ENCODE data around the gene NFS1. TPM values are rescaled to one million over a fixed set of nuclear protein-coding genes. Genes with fewer than 3 reads are reported as not detected.
"Not testable (repeated sequence)": the region's sequence is repeated elsewhere in the genome, so short reads cannot be mapped to it uniquely, and the experiment has no call there.

The NFS1 gene
- total and polyA plus RNA-seq, 4 experiments from 2014 or later = 6.3 to 33.6 (median 29.3) TPM

DNA sequence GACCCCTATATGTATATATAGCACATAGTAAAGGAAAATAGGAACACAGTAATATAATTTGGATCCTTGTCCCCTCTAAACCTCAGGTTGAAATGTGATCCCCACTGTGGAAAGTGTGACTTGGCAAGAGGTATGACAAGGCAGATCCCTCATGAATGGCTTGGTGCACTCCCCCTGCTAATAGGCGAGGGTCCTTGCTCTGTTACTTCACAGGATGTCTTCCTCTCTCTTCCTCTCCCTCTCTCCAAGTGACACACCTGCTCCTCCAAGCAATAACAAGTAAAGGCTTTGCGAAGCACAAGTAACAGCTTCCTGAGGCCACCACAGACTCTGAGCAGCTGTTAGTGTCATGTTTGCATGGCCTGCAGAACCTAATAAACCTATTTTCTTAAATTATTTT lies 16.5 kb upstream of the NFS1 start:
- no peaks in the 10 kb centered on the region for H3K9me3 Mint-ChIP-seq
- ChIA-PET CTCF (ENCODE audit: partially characterized antibody) (no interaction called here), POLR2A (ENCODE audit: partially characterized antibody) (interaction anchor here (1.7 to 1.8 kb wide), 2 partner anchors 16 to 27 kb away, joined by 5 to 11 read pairs; partner anchors contain the start of genes NFS1, RBM39 and ROMO1)
- Histone ChIP-seq H3K27ac (ENCODE audit: low read depth, low read length) (peak overlapping the region; percentile 1), H3K36me3 (ENCODE audit: insufficient read depth, low read length) (peaks cover 93% of the 10 kb centered on the region), H3K4me1 (ENCODE audit: insufficient read depth, low read length) (peaks cover 70% of the 10 kb centered on the region), H3K9me3 (ENCODE audit: control insufficient read depth in 1 of 2, low read length in 2 of 2) (no peaks in the 10 kb centered on the region), H3K27me3 (ENCODE audit: insufficient read depth, low read length) (no peaks in the 10 kb centered on the region), H3K4me3 (ENCODE audit: low read length in 2 of 2) (no peak overlapping the region)
- peak overlapping the region in 1 of 8 donors; percentile 26 for H3K4me3 Mint-ChIP-seq
- DNase-seq = no peak
- peak overlapping the region in 2 of 7 donors; percentile 73 to 80 for H3K27ac Mint-ChIP-seq
- no peaks in the 10 kb centered on the region for H3K27me3 Mint-ChIP-seq
- H3K36me3 Mint-ChIP-seq = peaks cover 58 to 76% of the 10 kb centered on the region in 2 donors
- H3K4me1 Mint-ChIP-seq = peaks cover 39 to 65% (median 53%) of the 10 kb centered on the region in 4 donors
- intact Hi-C loops (cut with micrococcal nuclease) = loop anchor here (2.0 kb wide), 1 partner anchor 15 kb away; no protein-coding TSS in a partner anchor

DNA sequence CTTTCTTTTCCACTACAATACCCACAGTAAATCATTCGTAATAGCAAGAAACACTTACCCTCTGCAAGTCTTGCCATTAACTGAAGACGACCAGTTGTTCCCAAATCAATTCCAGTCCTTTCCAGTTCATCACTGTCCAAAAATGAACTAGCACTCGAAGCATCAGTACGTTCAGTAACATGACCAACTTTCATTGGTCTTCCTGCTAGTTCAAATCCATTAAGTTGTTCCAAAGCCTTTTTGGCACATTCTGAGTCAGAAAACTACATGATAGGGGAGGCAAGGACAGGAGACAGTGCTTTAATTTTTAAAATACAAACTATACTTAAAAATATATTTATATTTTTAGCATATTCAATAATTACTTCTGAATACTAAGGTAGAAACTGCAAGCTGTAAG lies 15.0 kb upstream of the NFS1 start:
- H3K27me3 Mint-ChIP-seq = no peaks in the 10 kb centered on the region
- no peak overlapping the region for H3K27ac ChIP-seq (ENCODE audit: low read depth, low read length)
- no peaks in the 10 kb centered on the region for H3K9me3 ChIP-seq (ENCODE audit: control insufficient read depth in 1 of 2, low read length in 2 of 2)
- ChIA-PET POLR2A (ENCODE audit: partially characterized antibody) (interaction anchor here (0.8 to 6.8 kb wide), 5 partner anchors 15 to 28 kb away, joined by 3 to 29 read pairs (median 9); partner anchors contain the start of genes NFS1, RBM39 and ROMO1), CTCF (ENCODE audit: partially characterized antibody) (interaction anchor here (1.0 to 1.2 kb wide), 2 partner anchors 17 to 113 kb away, joined by 3 read pairs; no protein-coding TSS in a partner anchor)
- peaks cover 57 to 79% of the 10 kb centered on the region in 2 donors for H3K36me3 Mint-ChIP-seq
- peaks cover 92% of the 10 kb centered on the region for H3K36me3 ChIP-seq (ENCODE audit: insufficient read depth, low read length)
- no peak overlapping the region for H3K4me3 ChIP-seq (ENCODE audit: low read length in 2 of 2)
- H3K4me1 ChIP-seq (ENCODE audit: insufficient read depth, low read length) = peaks cover 70% of the 10 kb centered on the region
- no peaks in the 10 kb centered on the region for H3K9me3 Mint-ChIP-seq
- peaks cover 35 to 72% (median 53%) of the 10 kb centered on the region in 4 donors for H3K4me1 Mint-ChIP-seq
- H3K27me3 ChIP-seq (ENCODE audit: insufficient read depth, low read length) = no peaks in the 10 kb centered on the region
- H3K4me3 Mint-ChIP-seq = no peak overlapping the region
- no peak for DNase-seq
- intact Hi-C loops (cut with micrococcal nuclease) = loop anchor here (2.0 kb wide), 1 partner anchor 17 kb away; no protein-coding TSS in a partner anchor
- peak overlapping the region in 3 of 7 donors; percentile 13 to 80 (median 18) for H3K27ac Mint-ChIP-seq

DNA sequence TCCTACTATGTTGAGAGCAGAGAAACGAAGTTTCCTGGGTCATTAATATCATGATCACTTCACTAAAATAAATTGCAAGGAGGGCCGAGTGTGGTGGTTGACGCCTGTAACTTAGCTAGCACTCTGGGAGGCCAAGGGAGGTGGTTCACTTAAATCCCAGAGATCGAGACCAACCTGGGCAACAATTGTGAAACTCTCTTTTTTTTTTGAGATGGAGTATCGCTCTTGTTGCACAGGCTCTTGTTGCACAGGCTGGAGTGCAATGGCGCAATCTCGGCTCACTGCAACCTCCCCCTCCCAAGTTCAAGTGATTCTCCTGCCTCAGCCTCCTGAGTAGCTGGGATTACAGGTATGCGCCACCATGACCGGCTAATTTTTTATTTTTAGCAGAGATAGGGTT lies 14.0 kb upstream of the NFS1 start:
- H3K27me3 Mint-ChIP-seq; H3K4me3 ChIP-seq (ENCODE audit: low read length in 2 of 2); intact Hi-C loops (cut with micrococcal nuclease); DNase-seq; H3K9me3 ChIP-seq (ENCODE audit: control insufficient read depth in 1 of 2, low read length in 2 of 2); CTCF ChIA-PET (ENCODE audit: partially characterized antibody); H3K9me3 Mint-ChIP-seq; H3K27ac ChIP-seq (ENCODE audit: low read depth, low read length); H3K27me3 ChIP-seq (ENCODE audit: insufficient read depth, low read length): not testable (repeated sequence)
- Histone ChIP-seq H3K36me3 (ENCODE audit: insufficient read depth, low read length) (peaks cover 88% of the 10 kb centered on the region), H3K4me1 (ENCODE audit: insufficient read depth, low read length) (peaks cover 65% of the 10 kb centered on the region)
- Mint-ChIP-seq H3K4me1 (peaks cover 34 to 76% (median 53%) of the 10 kb centered on the region in 4 donors), H3K27ac (peak overlapping the region in 5 of 7 donors; percentile 10 to 66 (median 36)), H3K36me3 (peaks cover 58 to 82% of the 10 kb centered on the region in 2 donors), H3K4me3 (peak overlapping the region in 3 of 8 donors; percentile 29 to 54 (median 39))
- POLR2A ChIA-PET (ENCODE audit: partially characterized antibody) = interaction anchor here (0.9 to 6.8 kb wide), 4 partner anchors 14 to 31 kb away, joined by 3 to 29 read pairs (median 7); partner anchors contain the start of genes NFS1, RBM39 and ROMO1

DNA sequence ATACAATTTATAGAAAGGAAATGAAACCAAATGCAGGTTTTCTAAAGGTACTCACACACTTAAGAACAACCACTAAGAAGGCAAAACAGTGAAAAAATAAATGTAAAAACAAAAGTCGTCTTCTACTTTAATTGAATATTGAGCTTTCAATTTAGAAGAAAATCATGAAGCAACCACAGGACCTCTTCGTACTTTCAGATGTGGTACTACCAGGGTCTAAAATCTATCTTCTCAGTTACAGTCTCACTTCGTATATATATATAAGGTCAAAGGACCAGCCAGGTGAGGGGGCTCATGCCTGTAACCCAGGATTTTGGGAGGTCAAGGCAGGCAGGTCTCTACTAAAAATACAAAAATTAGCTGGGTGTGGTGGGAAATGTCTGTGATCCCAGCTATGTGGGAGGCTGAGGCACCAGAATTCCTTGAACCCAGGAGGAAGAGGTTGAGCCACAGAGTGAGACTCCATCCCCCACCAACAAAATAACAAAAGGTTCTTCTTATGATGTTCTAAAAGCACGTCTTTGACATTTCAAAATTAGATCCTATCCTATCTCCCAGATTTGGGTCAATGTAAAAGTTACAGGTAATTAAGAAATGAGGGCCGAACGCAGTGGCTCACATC lies 12.5 kb upstream of the NFS1 start:
- H3K4me1 ChIP-seq (ENCODE audit: insufficient read depth, low read length) = peaks cover 65% of the 10 kb centered on the region
- no peak overlapping the region for H3K4me3 ChIP-seq (ENCODE audit: low read length in 2 of 2)
- H3K27me3 ChIP-seq (ENCODE audit: insufficient read depth, low read length) = no peaks in the 10 kb centered on the region
- H3K36me3 Mint-ChIP-seq = peaks cover 50 to 81% of the 10 kb centered on the region in 2 donors
- ChIA-PET POLR2A (ENCODE audit: partially characterized antibody) (interaction anchor here (0.6 to 6.8 kb wide), 7 partner anchors 10 to 137 kb away, joined by 3 to 29 read pairs (median 5); partner anchors contain the start of genes NFS1, RBM39 and ROMO1), CTCF (ENCODE audit: partially characterized antibody) (interaction anchor here (1.2 kb wide), 1 partner anchor 111 kb away, joined by 6 read pairs; no protein-coding TSS in a partner anchor)
- H3K4me1 Mint-ChIP-seq = peaks cover 33 to 75% (median 47%) of the 10 kb centered on the region in 4 donors
- peak overlapping the region; percentile 22 for H3K27ac ChIP-seq (ENCODE audit: low read depth, low read length)
- peaks cover 75% of the 10 kb centered on the region for H3K36me3 ChIP-seq (ENCODE audit: insufficient read depth, low read length)
- DNase-seq = no peak
- peak overlapping the region; percentile 52 to 75 (median 60) for H3K4me3 Mint-ChIP-seq
- H3K27ac Mint-ChIP-seq = peak overlapping the region; percentile 48 to 87 (median 85)
- no peaks in the 10 kb centered on the region for H3K27me3 Mint-ChIP-seq
- no peaks in the 10 kb centered on the region for H3K9me3 Mint-ChIP-seq
- no peaks in the 10 kb centered on the region for H3K9me3 ChIP-seq (ENCODE audit: control insufficient read depth in 1 of 2, low read length in 2 of 2)
- intact Hi-C loops (cut with micrococcal nuclease) = no loop called here

DNA sequence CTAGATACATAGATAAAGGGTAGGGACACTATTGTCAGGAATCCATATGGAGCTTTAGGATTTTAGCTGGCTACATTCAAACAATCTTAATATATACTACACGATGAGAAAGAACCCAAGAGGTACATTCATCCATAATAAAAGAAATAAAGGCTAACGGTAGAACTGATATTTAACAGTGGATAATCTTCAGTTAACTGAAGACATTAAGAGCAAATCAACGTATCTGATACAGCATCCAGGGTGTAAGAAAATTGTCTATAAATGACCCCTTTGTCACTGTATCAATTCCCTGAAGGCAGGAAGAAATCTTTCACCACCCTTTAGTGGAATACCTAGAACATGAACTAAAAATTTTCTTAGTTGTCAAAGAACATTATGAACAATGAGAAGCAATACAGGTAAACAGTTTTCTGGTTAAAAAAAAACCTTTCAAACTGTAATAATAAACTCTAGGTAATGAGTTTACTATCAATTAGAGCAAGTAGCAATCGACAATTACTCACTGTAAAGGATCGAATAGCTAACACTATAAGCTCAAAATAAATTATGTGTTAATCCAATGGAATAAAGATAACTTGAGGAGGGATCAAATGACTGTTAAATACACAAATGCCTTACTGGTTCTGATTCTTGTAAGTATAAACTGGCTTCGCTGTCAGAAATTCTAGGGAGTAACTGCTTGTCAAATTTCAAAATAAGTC lies 11.9 kb upstream of the NFS1 start:
- no peak overlapping the region for H3K27ac ChIP-seq (ENCODE audit: low read depth, low read length)
- no peak overlapping the region for H3K4me3 ChIP-seq (ENCODE audit: low read length in 2 of 2)
- no peaks in the 10 kb centered on the region for H3K27me3 ChIP-seq (ENCODE audit: insufficient read depth, low read length)
- DNase-seq = no peak
- peaks cover 60% of the 10 kb centered on the region for H3K4me1 ChIP-seq (ENCODE audit: insufficient read depth, low read length)
- POLR2A ChIA-PET (ENCODE audit: partially characterized antibody) = interaction anchor here (1.2 to 6.8 kb wide), 7 partner anchors 8 to 61 kb away, joined by 4 to 29 read pairs (median 7); partner anchors contain the start of genes NFS1, RBM39 and ROMO1
- CTCF ChIA-PET (ENCODE audit: partially characterized antibody) = interaction anchor here (0.7 to 1.2 kb wide), 2 partner anchors 9 to 110 kb away, joined by 3 to 6 read pairs; no protein-coding TSS in a partner anchor
- Mint-ChIP-seq H3K27ac (peak overlapping the region; percentile 48 to 87 (median 78)), H3K36me3 (peaks cover 49 to 81% of the 10 kb centered on the region in 2 donors), H3K4me3 (peak overlapping the region in 7 of 8 donors; percentile 54 to 75 (median 62)), H3K4me1 (peaks cover 33 to 69% (median 46%) of the 10 kb centered on the region in 4 donors), H3K9me3 (no peaks in the 10 kb centered on the region), H3K27me3 (no peaks in the 10 kb centered on the region)
- intact Hi-C loops (cut with micrococcal nuclease) = no loop called here
- H3K36me3 ChIP-seq (ENCODE audit: insufficient read depth, low read length) = peaks cover 74% of the 10 kb centered on the region
- H3K9me3 ChIP-seq (ENCODE audit: control insufficient read depth in 1 of 2, low read length in 2 of 2) = no peaks in the 10 kb centered on the region

DNA sequence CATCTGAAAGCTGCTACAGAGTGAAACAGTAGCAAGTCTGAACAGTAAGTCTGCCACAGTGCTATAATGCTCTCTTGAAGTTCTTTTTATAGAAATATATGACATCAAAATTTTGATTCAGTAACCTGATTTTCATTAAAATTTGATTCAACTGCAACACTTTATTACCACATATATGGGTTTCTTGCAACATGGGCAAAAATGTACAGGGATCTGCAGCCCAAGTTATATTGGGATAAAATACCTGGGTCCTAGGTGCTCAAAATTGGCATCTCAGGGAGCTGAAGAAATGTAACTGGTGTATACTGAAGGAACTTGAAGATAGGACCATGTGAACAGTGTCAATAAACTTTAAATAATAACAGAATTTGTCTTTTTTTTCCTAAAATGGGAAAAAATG lies 10.9 kb upstream of the NFS1 start:
- no peaks in the 10 kb centered on the region for H3K9me3 ChIP-seq (ENCODE audit: control insufficient read depth in 1 of 2, low read length in 2 of 2)
- peaks cover 26 to 61% (median 39%) of the 10 kb centered on the region in 4 donors for H3K4me1 Mint-ChIP-seq
- DNase-seq = no peak
- ChIA-PET CTCF (ENCODE audit: partially characterized antibody) (interaction anchor here (0.7 kb wide), 1 partner anchor 10 kb away, joined by 3 read pairs; no protein-coding TSS in a partner anchor), POLR2A (ENCODE audit: partially characterized antibody) (interaction anchor here (0.5 to 6.8 kb wide), 7 partner anchors 8 to 88 kb away, joined by 3 to 29 read pairs (median 4); partner anchors contain the start of genes NFS1, RBM39 and ROMO1)
- peak overlapping the region in 1 of 8 donors; percentile 16 for H3K4me3 Mint-ChIP-seq
- H3K4me3 ChIP-seq (ENCODE audit: low read length in 2 of 2) = no peak overlapping the region
- H3K27me3 Mint-ChIP-seq = no peaks in the 10 kb centered on the region
- H3K4me1 ChIP-seq (ENCODE audit: insufficient read depth, low read length) = peaks cover 52% of the 10 kb centered on the region
- peak overlapping the region in 1 of 7 donors; percentile 78 for H3K27ac Mint-ChIP-seq
- peaks cover 50 to 82% of the 10 kb centered on the region in 2 donors for H3K36me3 Mint-ChIP-seq
- no peaks in the 10 kb centered on the region for H3K9me3 Mint-ChIP-seq
- H3K27me3 ChIP-seq (ENCODE audit: insufficient read depth, low read length) = no peaks in the 10 kb centered on the region
- H3K27ac ChIP-seq (ENCODE audit: low read depth, low read length) = no peak overlapping the region
- H3K36me3 ChIP-seq (ENCODE audit: insufficient read depth, low read length) = peaks cover 74% of the 10 kb centered on the region
- intact Hi-C loops (cut with micrococcal nuclease) = no loop called here

All from CD4-positive, alpha-beta memory T cell (primary cell).